A549 (cell line): ENCODE results near the gene CTU1. TPM values are rescaled to one million over a fixed set of nuclear protein-coding genes. Genes with fewer than 3 reads are reported as not detected.

Source experiments
- ATAC-seq, 2 experiments: fragments of 200-7000 bp in 1 of 2; fragments of >200 bp in 1 of 2; cut with Nextera tagmentation in 1 of 2; cut with Tn5 transposase in 1 of 2; 3 replicates each; pipeline versions ENCODE4 v1.8.0 to v1.9.1; 2018 to 2020; ENCODE audit warnings: mild to moderate bottlenecking in 1 of 2, moderate library complexity in 1 of 2
- CTCF ChIA-PET: fragments of 300-600 bp; sonication (Branson Sonifier 250); formaldehyde crosslinking; extraction: SDS; loops from one replicate; lab custom pipeline; 2021; ENCODE audit warnings: antibody characterized with exemption, inconsistent platforms; lab: Yijun Ruan, JAX
- POLR2A ChIA-PET: fragments of 350-600 bp; formaldehyde crosslinking; extraction: SDS; loops from one replicate; lab custom pipeline; 2021; ENCODE audit warnings: antibody characterized with exemption, inconsistent platforms; lab: Yijun Ruan, JAX
- DNase-seq, 2 experiments: peaks; one replicate each; pipeline versions ENCODE4 v3.0.0 to v3.0.0-alpha.2; 2011 to 2016; ENCODE audit warnings: low read depth in 1 of 2, low spot score in 1 of 2
- FAIRE-seq: peaks from 2 replicates; lab custom pipeline; 2011; peaks lifted over from hg19 to GRCh38; lab: Jason Lieb, UNC
- H3K27ac ChIP-seq, 2 experiments: fragments of >200 bp; sonication (Bioruptor Twin); formaldehyde crosslinking; 3 replicates each; pipeline ENCODE4 v1.5.1; 2016 to 2017
- H3K4me1 ChIP-seq: fragments of >200 bp; sonication (Bioruptor Twin); formaldehyde crosslinking; 3 replicates; pipeline ENCODE4 v1.6.1; 2016
- H3K4me2 ChIP-seq: fragments of >200 bp; sonication (Bioruptor Twin); formaldehyde crosslinking; 3 replicates; pipeline ENCODE4 v1.6.1; 2016
- H3K4me3 ChIP-seq: fragments of >200 bp; sonication (Bioruptor Twin); formaldehyde crosslinking; 3 replicates; pipeline ENCODE4 v1.5.1; 2016
- H3K9me3 ChIP-seq: fragments of >200 bp; sonication (Bioruptor Twin); formaldehyde crosslinking; 3 replicates; pipeline ENCODE4 v1.6.1; 2016
- ATOH8 ChIP-seq: fragments of 250-450 bp; sonication (Bioruptor Pico); IDR thresholded peaks from 2 replicates; pipeline ENCODE4 v1.5.0; 2020; ENCODE audit warnings: low read depth, mild to moderate bottlenecking, moderate library complexity
- BHLHE40 ChIP-seq: IDR thresholded peaks from 2 replicates; pipeline ENCODE4 v1.6.1; 2012; ENCODE audit warnings: low read depth, low read length, inconsistent platforms
- CEBPB ChIP-seq, 2 experiments: fragments of >200 bp in 1 of 2; sonication (Bioruptor Twin) in 1 of 2; formaldehyde crosslinking in 1 of 2; IDR thresholded peaks; 2 replicates each; pipeline ENCODE4 v1.6.1; 2012 to 2016
- EHMT2 ChIP-seq: fragments of 200-600 bp; sonication (generic); IDR thresholded peaks from 2 replicates; pipeline ENCODE4 v1.6.1; 2016; ENCODE audit warnings: antibody characterized with exemption, low read depth, mild to moderate bottlenecking, moderate library complexity
- ESRRA ChIP-seq: fragments of 150-350 bp; IDR thresholded peaks from 2 replicates; pipeline ENCODE4 v1.6.1; 2014; ENCODE audit warnings: mild to moderate bottlenecking, low read length, borderline replicate concordance
- FOSB ChIP-seq: fragments of 250-450 bp; sonication (Bioruptor Pico); IDR thresholded peaks from 2 replicates; pipeline ENCODE4 v1.5.0; 2020; ENCODE audit warnings: mild to moderate bottlenecking, moderate library complexity
- HDAC2 ChIP-seq: fragments of 200-600 bp; sonication (generic); IDR thresholded peaks from 2 replicates; pipeline ENCODE4 v1.6.1; 2016
- HMGXB4 ChIP-seq: fragments of 250-450 bp; sonication (Bioruptor Pico); IDR thresholded peaks from 2 replicates; pipeline ENCODE4 v1.5.0; 2021; ENCODE audit warnings: mild to moderate bottlenecking, moderate library complexity, borderline replicate concordance
- HOXA7 ChIP-seq: fragments of 250-450 bp; sonication (Bioruptor Pico); IDR thresholded peaks from 2 replicates; pipeline ENCODE4 v1.5.0; 2020; ENCODE audit warnings: mild to moderate bottlenecking, moderate library complexity
- JUN ChIP-seq, 2 experiments: fragments of >200 bp; sonication (Bioruptor Twin); formaldehyde crosslinking; IDR thresholded peaks; 2 replicates in 1 of 2; 3 replicates in 1 of 2; pipeline ENCODE4 v1.6.1; 2016 to 2017
- MAFK ChIP-seq: fragments of 450-650 bp; IDR thresholded peaks from 2 replicates; pipeline ENCODE4 v1.6.1; 2014; ENCODE audit not compliant: partially characterized antibody
- MYC ChIP-seq: IDR thresholded peaks from 2 replicates; pipeline ENCODE4 v1.6.1; 2012; ENCODE audit warnings: mild to moderate bottlenecking, inconsistent platforms, low read length, improper control_type of control experiment, borderline replicate concordance
- NPAS2 ChIP-seq: fragments of 250-450 bp; sonication (Bioruptor Pico); IDR thresholded peaks from 2 replicates; pipeline ENCODE4 v1.8.0; 2022; ENCODE audit warnings: mild to moderate bottlenecking, moderate library complexity, borderline replicate concordance
- NR3C1 ChIP-seq: fragments of >200 bp; sonication (Bioruptor Twin); formaldehyde crosslinking; IDR thresholded peaks from 3 replicates; pipeline ENCODE4 v1.6.1; 2017
- RAD21 ChIP-seq, 2 experiments: fragments of >200 bp in 1 of 2; sonication (Bioruptor Twin) in 1 of 2; formaldehyde crosslinking in 1 of 2; IDR thresholded peaks in 1 of 2; conservative IDR thresholded peaks in 1 of 2; 2 replicates in 1 of 2; 3 replicates in 1 of 2; pipeline ENCODE4 v1.6.1; 2012 to 2018; ENCODE audit warnings: inconsistent platforms in 1 of 2
- REST ChIP-seq: fragments of 200-600 bp; sonication (generic); IDR thresholded peaks from 2 replicates; pipeline ENCODE4 v1.6.1; 2016; ENCODE audit warnings: antibody characterized with exemption, mild to moderate bottlenecking, moderate library complexity
- RFX5 ChIP-seq: fragments of 450-650 bp; IDR thresholded peaks from 2 replicates; pipeline ENCODE4 v1.7.1; 2014; ENCODE audit warnings: antibody characterized with exemption, mild to moderate bottlenecking, moderate library complexity
- RNF2 ChIP-seq: fragments of 200-600 bp; sonication (generic); IDR thresholded peaks from 2 replicates; pipeline ENCODE4 v1.6.1; 2016; ENCODE audit warnings: low read depth, mild to moderate bottlenecking, antibody characterized with exemption, moderate library complexity, borderline replicate concordance
- SMC3 ChIP-seq: fragments of >200 bp; sonication (Bioruptor Twin); formaldehyde crosslinking; IDR thresholded peaks from 3 replicates; pipeline ENCODE4 v1.6.1; 2018; ENCODE audit warnings: inconsistent platforms
- TP53 ChIP-seq: fragments of 250-450 bp; sonication (Bioruptor Pico); IDR thresholded peaks from 2 replicates; pipeline ENCODE4 v1.5.0; 2021; ENCODE audit warnings: mild to moderate bottlenecking, moderate library complexity
- ZFP36 ChIP-seq: fragments of 450-650 bp; IDR thresholded peaks from 2 replicates; pipeline ENCODE4 v1.6.1; 2014; ENCODE audit warnings: borderline replicate concordance; ENCODE audit not compliant: partially characterized antibody
- WGBS: methylation state at CpG from one replicate; pipeline ENCODE4 v1.1.6; 2017; ENCODE audit errors: missing lambda C conversion rate; 5-methylcytosine and 5-hydroxymethylcytosine counted together
- polyA plus RNA-seq, 4 experiments: library from polyadenylated mRNA; depleted of rRNA in 3 of 4; stranded (reverse); fragments of >200 nt; fragmentation: RNase III in 1 of 4; extraction: RNeasy Plus Mini Kit Qiagen cat#74134 plus additional on column Dnase treatment in 1 of 4; gene quantifications; 2 replicates in 3 of 4; 3 replicates in 1 of 4; pipeline ENCODE4 v1.2.3, GENCODE V29; 2011 to 2017
- TF ChIP-seq, protein P1 (sequence below): IDR thresholded peaks from 2 replicates; pipeline ENCODE4 v1.6.1; 2012; ENCODE audit warnings: low read depth, borderline replicate concordance
- TF ChIP-seq, protein P2 (sequence below): fragments of >200 bp; sonication (Bioruptor Twin); formaldehyde crosslinking; IDR thresholded peaks from 3 replicates; pipeline ENCODE4 v1.6.1; 2016

Gene CTU1
- polyA plus RNA-seq, 2 of the 4 experiments (the other 2 are of a cell fraction): 4.5 to 7.4 TPM

GRCh38 chr19:51103926-51104341, 4.3 kb downstream of the CTU1 start:
- Histone ChIP-seq H3K4me3 (no peak overlapping the region), H3K27ac (no peak overlapping the region), H3K4me1 (peaks cover 9% of the 10 kb centered on the region), H3K9me3 (no peaks in the 10 kb centered on the region), H3K4me2 (no peak overlapping the region)
- WGBS: 98% methylated on average over 49 of the region's 49 CpGs
- DNase-seq (no peak), FAIRE-seq (no peak), ATAC-seq (no peak)
- TF ChIP-seq ATOH8 (no peak), MAFK (no peak), NPAS2 (no peak), HOXA7 (CRISPR knock-in tag) (no peak), NR3C1 (no peak), REST (no peak), SMC3 (no peak), ESRRA (no peak), JUN (IDR thresholded peaks at IDR 0.05) (no peak), BHLHE40 (no peak), EHMT2 (no peak), RAD21 (conservative IDR thresholded peaks at IDR 0.05 in 1 of 2, IDR thresholded peaks at IDR 0.05 in 1 of 2) (no peak), HDAC2 (no peak), FOSB (CRISPR knock-in tag) (no peak)
- TF ChIP-seq, protein P1, sequence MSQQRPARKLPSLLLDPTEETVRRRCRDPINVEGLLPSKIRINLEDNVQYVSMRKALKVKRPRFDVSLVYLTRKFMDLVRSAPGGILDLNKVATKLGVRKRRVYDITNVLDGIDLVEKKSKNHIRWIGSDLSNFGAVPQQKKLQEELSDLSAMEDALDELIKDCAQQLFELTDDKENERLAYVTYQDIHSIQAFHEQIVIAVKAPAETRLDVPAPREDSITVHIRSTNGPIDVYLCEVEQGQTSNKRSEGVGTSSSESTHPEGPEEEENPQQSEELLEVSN: no peak
- TF ChIP-seq, protein P2, sequence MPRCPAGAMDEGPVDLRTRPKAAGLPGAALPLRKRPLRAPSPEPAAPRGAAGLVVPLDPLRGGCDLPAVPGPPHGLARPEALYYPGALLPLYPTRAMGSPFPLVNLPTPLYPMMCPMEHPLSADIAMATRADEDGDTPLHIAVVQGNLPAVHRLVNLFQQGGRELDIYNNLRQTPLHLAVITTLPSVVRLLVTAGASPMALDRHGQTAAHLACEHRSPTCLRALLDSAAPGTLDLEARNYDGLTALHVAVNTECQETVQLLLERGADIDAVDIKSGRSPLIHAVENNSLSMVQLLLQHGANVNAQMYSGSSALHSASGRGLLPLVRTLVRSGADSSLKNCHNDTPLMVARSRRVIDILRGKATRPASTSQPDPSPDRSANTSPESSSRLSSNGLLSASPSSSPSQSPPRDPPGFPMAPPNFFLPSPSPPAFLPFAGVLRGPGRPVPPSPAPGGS: no peak
- POLR2A ChIA-PET: no interaction called here
- CTCF ChIA-PET: interaction anchor here (0.6 to 1.0 kb wide), 2 partner anchors 400 to 434 kb away, joined by 3 to 5 read pairs; no protein-coding TSS in a partner anchor

DNA sequence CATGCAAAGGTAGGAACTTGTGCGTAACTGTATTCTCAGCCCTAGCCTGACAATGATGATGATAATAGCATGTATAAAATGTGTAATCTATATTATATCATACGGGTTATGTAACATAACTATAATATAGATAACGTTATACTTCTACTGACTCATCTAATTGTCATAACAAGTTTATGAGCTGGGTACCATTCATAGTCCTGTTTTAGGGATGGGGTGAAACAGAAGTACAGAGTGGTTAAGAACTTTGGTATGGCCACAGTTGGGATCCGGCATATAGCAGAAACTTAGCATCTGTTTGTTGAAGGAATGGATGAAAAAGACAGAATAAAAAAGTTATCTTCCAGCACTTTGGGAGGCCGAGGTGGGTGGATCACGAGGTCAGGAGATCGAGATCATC, 5.2 kb downstream of the CTU1 start:
- TF ChIP-seq TP53 (CRISPR knock-in tag) (no peak), BHLHE40 (no peak), RFX5 (no peak), HMGXB4 (CRISPR knock-in tag) (no peak), RNF2 (no peak), ZFP36 (no peak), CEBPB (IDR thresholded peaks at IDR 0.05) (no peak), REST (no peak), MYC (no peak)
- TF ChIP-seq, all 56 proteins: peak for 0
- no peaks in the 10 kb centered on the region for H3K9me3 ChIP-seq
- H3K4me2 ChIP-seq: no peak overlapping the region
- WGBS: 93% methylated on average over 7 of the region's 7 CpGs
- ATAC-seq (no peak), FAIRE-seq (no peak), DNase-seq (no peak)
- no peak overlapping the region for H3K27ac ChIP-seq
- no peak overlapping the region for H3K4me3 ChIP-seq
- CTCF ChIA-PET: interaction anchor here (1.0 to 1.2 kb wide), 2 partner anchors 8 to 433 kb away, joined by 4 to 5 read pairs; no protein-coding TSS in a partner anchor
- peaks cover 7% of the 10 kb centered on the region for H3K4me1 ChIP-seq
- POLR2A ChIA-PET: no interaction called here
